B cell (primary cell): ENCODE data around the gene TFEB. TPM values are rescaled to one million over a fixed set of nuclear protein-coding genes. Genes with fewer than 3 reads are reported as not detected.
A peak's percentile ranks its signal among the peaks of the same experiment; 100 is the strongest.

Source experiments
- ATAC-seq: fragments of 200-7000 bp; cut with Tn5 transposase; one replicate; pipeline ENCODE4 v1.10.0; 2021; ENCODE audit warnings: low read depth, mild to moderate bottlenecking, moderate number of reproducible peaks, moderate library complexity
- CTCF ChIA-PET: fragments of 350-600 bp; sonication (Branson Sonifier 250); formaldehyde crosslinking; loops from one replicate; lab custom pipeline; 2021; ENCODE audit warnings: antibody characterized with exemption, inconsistent platforms; lab: Charles Lee
- POLR2A ChIA-PET: fragments of 350-600 bp; sonication (Branson Sonifier 250); formaldehyde crosslinking; loops from one replicate; lab custom pipeline; 2021; ENCODE audit warnings: antibody characterized with exemption; lab: Charles Lee
- DNase-seq: peaks from one replicate; pipeline ENCODE4 v3.0.0; 2013
- H2AFZ ChIP-seq: 2 replicates; pipeline ENCODE4 v1.6.1; 2012; ENCODE audit warnings: mild to moderate bottlenecking, low read depth, low read length; ENCODE audit not compliant: insufficient read depth, poor library complexity, severe bottlenecking
- H3K27ac ChIP-seq, 2 donors: 1 replicate in 1 of 2; 2 replicates in 1 of 2; pipeline ENCODE4 v1.5.1; 2012 to 2013; ENCODE audit warnings: low read length in 2 of 2, mild to moderate bottlenecking in 2 of 2, moderate library complexity in 1 of 2
- H3K27me3 ChIP-seq, 4 experiments: fragments of 200-600 bp in 1 of 4; sonication (generic) in 1 of 4; replicated peaks in 1 of 4; 1 replicate in 2 of 4; 2 replicates in 2 of 4; pipeline versions ENCODE4 v1.6.1 to v1.7.0; 2013 to 2016; ENCODE audit warnings: low read length in 3 of 4, mild to moderate bottlenecking in 2 of 4, mixed read lengths in 1 of 4, moderate library complexity in 1 of 4; ENCODE audit not compliant: insufficient read depth in 4 of 4, control insufficient read depth in 3 of 4; ENCODE audit errors: control extremely low read depth in 1 of 4
- H3K36me3 ChIP-seq, 2 experiments: replicated peaks in 1 of 2; 1 replicate in 1 of 2; 2 replicates in 1 of 2; pipeline versions ENCODE4 v1.6.1 to v1.7.1; 2013; ENCODE audit warnings: low read length in 1 of 2; ENCODE audit not compliant: insufficient read depth in 2 of 2, control insufficient read depth in 1 of 2; ENCODE audit errors: control extremely low read depth in 1 of 2, extremely low read depth in 1 of 2
- H3K4me1 ChIP-seq, 2 donors: fragments of 200-600 bp in 1 of 2; sonication (generic) in 1 of 2; 1 replicate in 1 of 2; 2 replicates in 1 of 2; pipeline versions ENCODE4 v1.5.1 to v1.6.1; 2013 to 2017; ENCODE audit warnings: low read length in 2 of 2; ENCODE audit not compliant: control insufficient read depth in 2 of 2, insufficient read depth in 2 of 2
- H3K4me2 ChIP-seq: replicated peaks from 2 replicates; pipeline ENCODE3; 2012; ENCODE audit warnings: mild to moderate bottlenecking, low read depth, low read length; ENCODE audit not compliant: poor library complexity, severe bottlenecking
- H3K4me3 ChIP-seq, 5 experiments: fragments of 200-600 bp in 1 of 5; sonication (generic) in 1 of 5; 1 replicate in 3 of 5; 2 replicates in 2 of 5; pipeline versions ENCODE4 v1.5.1 to v1.7.0; 2011 to 2016; ENCODE audit warnings: low read length in 4 of 5, mild to moderate bottlenecking in 4 of 5, low read depth in 2 of 5, control low read depth in 1 of 5, moderate library complexity in 1 of 5; ENCODE audit not compliant: insufficient read depth in 1 of 5; ENCODE audit errors: control extremely low read depth in 1 of 5, extremely low read depth in 1 of 5
- H3K79me2 ChIP-seq: fragments of 200-600 bp; sonication (generic); one replicate; pipeline ENCODE4 v1.6.0; 2016; ENCODE audit warnings: low read length; ENCODE audit not compliant: control insufficient read depth, insufficient read depth
- H3K9ac ChIP-seq: fragments of 200-600 bp; sonication (generic); 2 replicates; pipeline ENCODE4 v1.6.1; 2017; ENCODE audit warnings: mild to moderate bottlenecking, low read length, moderate library complexity
- H3K9me3 ChIP-seq, 3 donors: one replicate each; pipeline versions ENCODE4 v1.6.1 to v1.7.1; 2013; ENCODE audit warnings: low read length in 2 of 3; ENCODE audit not compliant: control insufficient read depth in 2 of 3, insufficient read depth in 1 of 3; ENCODE audit errors: control extremely low read depth in 1 of 3
- H4K20me1 ChIP-seq: 2 replicates; pipeline ENCODE4 v1.6.0; 2012; ENCODE audit warnings: mild to moderate bottlenecking, low read length; ENCODE audit not compliant: insufficient read depth, control insufficient read depth, poor library complexity, severe bottlenecking
- H3K27ac Mint-ChIP-seq: one replicate; pipeline ENCODE4 v1.8.0; 2021; ENCODE audit warnings: mixed read lengths
- H3K27me3 Mint-ChIP-seq: one replicate; pipeline ENCODE4 v1.8.0; 2021; ENCODE audit warnings: mixed read lengths
- H3K4me1 Mint-ChIP-seq: one replicate; pipeline ENCODE4 v1.8.0; 2021; ENCODE audit warnings: mixed read lengths
- H3K4me3 Mint-ChIP-seq: one replicate; pipeline ENCODE4 v1.8.0; 2021; ENCODE audit warnings: mixed read lengths
- H3K9me3 Mint-ChIP-seq: one replicate; pipeline ENCODE4 v1.8.0; 2022; ENCODE audit warnings: mixed read lengths; ENCODE audit not compliant: insufficient read depth
- CTCF ChIP-seq: fragments of 200-600 bp; IDR thresholded peaks from one replicate; pipeline ENCODE4 v1.8.0; 2022; ENCODE audit warnings: antibody characterized with exemption, mild to moderate bottlenecking
- EZH2 ChIP-seq: IDR thresholded peaks from 2 replicates; pipeline ENCODE4 v1.6.1; 2012; ENCODE audit warnings: borderline replicate concordance, low read depth, mild to moderate bottlenecking, moderate library complexity, low read length; ENCODE audit not compliant: insufficient read depth, poor library complexity, severe bottlenecking
- WGBS: methylation state at CpG from one replicate; pipeline ENCODE4 v1.1.5; 2013; ENCODE audit warnings: missing lambda C conversion rate; ENCODE audit not compliant: insufficient coverage; 5-methylcytosine and 5-hydroxymethylcytosine counted together
- intact Hi-C: fragments of 100-400 bp; cut with micrococcal nuclease; formaldehyde crosslinking; loops from one replicate; pipeline ENCODE4 v1.10.0; 2022
- polyA plus RNA-seq: library from polyadenylated mRNA; depleted of rRNA; stranded (reverse); fragments of >200 nt; gene quantifications from 2 replicates; pipeline ENCODE4 v1.2.3, GENCODE V29; 2012
- total RNA-seq, 2 donors: library from RNA; stranded (reverse); fragments of 120-200 nt in 1 of 2; gene quantifications; 1 replicate in 1 of 2; 2 replicates in 1 of 2; pipeline versions ENCODE4 v1.2.3 to v1.2.4, GENCODE V29; 2013 to 2022

Gene TFEB
- total and polyA plus RNA-seq, 2 donors (not counting 1 experiment from before 2014, with no cell fraction given), result 113 to 148 TPM

GRCh38 chr6:41733707-41734665 lies 1.4 kb downstream of the TFEB start:
- 2% methylated on average over 68 of the region's 73 CpGs for WGBS
- H3K9me3 Mint-ChIP-seq, result no peaks in the 10 kb centered on the region
- no peaks in the 10 kb centered on the region for H3K9me3 ChIP-seq
- H3K27me3 Mint-ChIP-seq, result no peaks in the 10 kb centered on the region
- H3K79me2 ChIP-seq, result peaks cover 49% of the 10 kb centered on the region
- H3K4me1 Mint-ChIP-seq, result peaks cover 49% of the 10 kb centered on the region
- intact Hi-C loops, result loop anchor here (1.0 to 5.0 kb wide), 4 partner anchors 15 to 188 kb away; partner anchors contain the start of gene FOXP4
- TF ChIP-seq EZH2 (no peak), CTCF (no peak)
- H3K4me3 ChIP-seq, result peak overlapping the region; percentile 68 to 89 (median 80)
- H3K4me2 ChIP-seq, result peak overlapping the region; percentile 90
- peaks cover 40 to 54% of the 10 kb centered on the region in 2 donors for H3K4me1 ChIP-seq
- ATAC-seq (peak; percentile 69), DNase-seq (peak; percentile 93)
- H3K27ac ChIP-seq, result peak overlapping the region; percentile 87 to 93
- CTCF ChIA-PET, result interaction anchor here (0.8 to 7.9 kb wide), 16 partner anchors 8 to 317 kb away, joined by 3 to 303 read pairs (median 6); partner anchors contain the start of genes BYSL, MED20, TAF8 and TOMM6
- peaks cover 7% of the 10 kb centered on the region for H4K20me1 ChIP-seq
- peak overlapping the region; percentile 78 for H3K9ac ChIP-seq
- peaks cover 0 to 10% of the 10 kb centered on the region in 2 experiments for H3K36me3 ChIP-seq
- H2AFZ ChIP-seq, result peak overlapping the region; percentile 71
- H3K27me3 ChIP-seq, result no peaks in the 10 kb centered on the region
- H3K27ac Mint-ChIP-seq, result peak overlapping the region; percentile 95
- peak overlapping the region; percentile 93 for H3K4me3 Mint-ChIP-seq
- POLR2A ChIA-PET, result interaction anchor here (0.5 to 9.4 kb wide), 20 partner anchors 11 to 1783 kb away, joined by 3 to 342 read pairs (median 5); partner anchors contain the start of genes BYSL, CNPY3, MED20 and TOMM6
